ENCODE data around the gene PALLD. TPM values are rescaled to one million over a fixed set of nuclear protein-coding genes. Genes with fewer than 3 reads are reported as not detected.
A peak's percentile ranks its signal among the peaks of the same experiment; 100 is the strongest.

Gene PALLD
- total RNA-seq, 4 donors from 2014 or later = 1,903 to 3,507 (median 2,130) TPM

GRCh38 chr4:168486912-168487281, 10.0 kb upstream of the PALLD start:
- Histone ChIP-seq H3K9me3 (no peaks in the 10 kb centered on the region), H3K27me3 (no peaks in the 10 kb centered on the region), H3K4me3 (no peak overlapping the region), H3K27ac (replicated peaks in 1 of 4) (no peak overlapping the region), H3K4me1 (peaks cover 0 to 8% (median 2%) of the 10 kb centered on the region in 4 donors), H3K36me3 (no peaks in the 10 kb centered on the region)
- DNase-seq (ENCODE audit: extremely low spot score) = no peak
- 100% methylated on average over 1 of the region's 1 CpG for WGBS
- intact Hi-C loops (cut with DNase I) = loop anchor here (10.0 kb wide), 1 partner anchor 162 kb away; no protein-coding TSS in a partner anchor
- TF ChIP-seq EP300 (IDR thresholded peaks at IDR 0.05) = no peak
- no peak for TF ChIP-seq POLR2A (IDR thresholded peaks at IDR 0.05; ENCODE audit: low read depth)
- no peak for TF ChIP-seq POLR2AphosphoS5 (IDR thresholded peaks at IDR 0.05)
- TF ChIP-seq CTCF (IDR thresholded peaks at IDR 0.05) = no peak

- H3K27me3 ChIP-seq = no peaks in the 10 kb centered on the region
- no peak overlapping the region for H3K27ac ChIP-seq (replicated peaks in 1 of 4)
- DNase-seq (ENCODE audit: extremely low spot score) = no peak
- no peak overlapping the region for H3K4me3 ChIP-seq
- WGBS = 87% methylated on average over 8 of the region's 9 CpGs
- no peaks in the 10 kb centered on the region for H3K36me3 ChIP-seq
- H3K9me3 ChIP-seq = no peaks in the 10 kb centered on the region
- TF ChIP-seq EP300 (IDR thresholded peaks at IDR 0.05) (no peak), POLR2AphosphoS5 (IDR thresholded peaks at IDR 0.05) (no peak), CTCF (IDR thresholded peaks at IDR 0.05) (no peak), POLR2A (IDR thresholded peaks at IDR 0.05; ENCODE audit: low read depth) (no peak)
- intact Hi-C loops (cut with DNase I) = loop anchor here (10.0 kb wide), 1 partner anchor 163 kb away; no protein-coding TSS in a partner anchor
- H3K4me1 ChIP-seq = peaks cover 0 to 6% (median 0%) of the 10 kb centered on the region in 4 donors
Measured at GRCh38 chr4:168487282-168488035, 9.4 kb upstream of the PALLD start.

GRCh38 chr4:168488869-168489274, 8.0 kb upstream of the PALLD start:
- peak; percentile 42 for DNase-seq (ENCODE audit: extremely low spot score)
- 45% methylated on average over 3 of the region's 3 CpGs for WGBS
- Histone ChIP-seq H3K36me3 (no peaks in the 10 kb centered on the region), H3K4me1 (peaks cover 0 to 6% (median 0%) of the 10 kb centered on the region in 4 donors), H3K9me3 (no peaks in the 10 kb centered on the region), H3K4me3 (no peak overlapping the region), H3K27ac (replicated peaks in 1 of 4) (no peak overlapping the region), H3K27me3 (no peaks in the 10 kb centered on the region)
- TF ChIP-seq EP300 (IDR thresholded peaks at IDR 0.05) (no peak), POLR2AphosphoS5 (IDR thresholded peaks at IDR 0.05) (no peak), POLR2A (IDR thresholded peaks at IDR 0.05; ENCODE audit: low read depth) (no peak), CTCF (IDR thresholded peaks at IDR 0.05) (no peak)
- intact Hi-C loops (cut with DNase I) = loop anchor here (10.0 kb wide), 1 partner anchor 164 kb away; no protein-coding TSS in a partner anchor

- TF ChIP-seq EP300 (IDR thresholded peaks at IDR 0.05) (no peak), POLR2A (IDR thresholded peaks at IDR 0.05; ENCODE audit: low read depth) (no peak), POLR2AphosphoS5 (IDR thresholded peaks at IDR 0.05) (no peak), CTCF (IDR thresholded peaks at IDR 0.05) (no peak)
- WGBS = 97% methylated on average over 1 of the region's 1 CpG
- intact Hi-C loops (cut with DNase I) = loop anchor here (10.0 kb wide), 1 partner anchor 165 kb away; no protein-coding TSS in a partner anchor
Measured at GRCh38 chr4:168489616-168490015, 7.2 kb upstream of the PALLD start.

More at GRCh38 chr4:168489616-168490015, 7.2 kb upstream of the PALLD start:
- H3K27ac ChIP-seq (replicated peaks in 1 of 4) = no peak overlapping the region
- H3K4me3 ChIP-seq = no peak overlapping the region
- H3K9me3 ChIP-seq = no peaks in the 10 kb centered on the region
- no peaks in the 10 kb centered on the region for H3K36me3 ChIP-seq
- no peaks in the 10 kb centered on the region for H3K27me3 ChIP-seq
- H3K4me1 ChIP-seq = peaks cover 0 to 6% (median 0%) of the 10 kb centered on the region in 4 donors
- DNase-seq (ENCODE audit: extremely low spot score) = no peak
